Right lobe of liver (tissue), 6 donors: ENCODE measurements around the gene PDE4B. TPM values are rescaled to one million over a fixed set of nuclear protein-coding genes. Genes with fewer than 3 reads are reported as not detected.

Experiments
- ATAC-seq, 4 donors: fragments of 200-7000 bp; cut with Tn5 transposase; one replicate each; pipeline ENCODE4 v1.9.1; 2020; ENCODE audit warnings: mild to moderate bottlenecking in 4 of 4, moderate library complexity in 4 of 4
- DNase-seq, 3 donors: peaks; one replicate each; pipeline ENCODE4 v3.0.0-alpha.2; 2020
- H3K27ac ChIP-seq, 3 donors: fragments of 200-600 bp; one replicate each; pipeline ENCODE4 v1.8.0; 2022
- H3K27me3 ChIP-seq, 2 donors: fragments of 200-600 bp; one replicate each; pipeline ENCODE4 v1.8.0; 2022
- H3K36me3 ChIP-seq, 4 donors: fragments of 200-600 bp; sonication (generic) in 1 of 4; one replicate each; pipeline versions ENCODE4 v1.5.1 to v1.8.0; 2017 to 2022; ENCODE audit warnings: control low read depth in 1 of 4
- H3K4me1 ChIP-seq, 4 donors: fragments of 200-600 bp; sonication (generic) in 1 of 4; one replicate each; pipeline versions ENCODE4 v1.5.1 to v1.8.0; 2017 to 2022; ENCODE audit warnings: control low read depth in 1 of 4
- H3K4me3 ChIP-seq, 3 donors: fragments of 200-600 bp; one replicate each; pipeline ENCODE4 v1.8.0; 2022
- H3K9me3 ChIP-seq, 4 donors: fragments of 200-600 bp; sonication (generic) in 1 of 4; one replicate each; pipeline versions ENCODE4 v1.5.1 to v1.8.0; 2017 to 2022; ENCODE audit warnings: control low read depth in 1 of 4
- CTCF ChIP-seq, 4 donors: fragments of 200-600 bp in 3 of 4; fragments of 450-650 bp in 1 of 4; IDR thresholded peaks; one replicate each; pipeline versions ENCODE4 v1.5.1 to v1.8.0; 2016 to 2022; ENCODE audit warnings: antibody characterized with exemption in 4 of 4, mild to moderate bottlenecking in 2 of 4
- POLR2A ChIP-seq: fragments of 450-650 bp; IDR thresholded peaks from one replicate; pipeline ENCODE4 v1.6.1; 2017; ENCODE audit warnings: antibody characterized with exemption, mild to moderate bottlenecking
- WGBS: methylation state at CpG from one replicate; pipeline ENCODE4 v1.1.6; 2018; ENCODE audit warnings: low coverage, low lambda C conversion rate; ENCODE audit not compliant: insufficient coverage; ENCODE audit errors: missing lambda C conversion rate; 5-methylcytosine and 5-hydroxymethylcytosine counted together
- intact Hi-C, 2 donors: fragments of 100-400 bp; cut with DNase I; formaldehyde crosslinking; loops; one replicate each; pipeline versions ENCODE4 v1.11.2 to v1.14.1; 2022
- total RNA-seq, 6 experiments: library from RNA; depleted of rRNA in 2 of 6; stranded (reverse); fragments of >200 nt in 2 of 6; fragmentation: NEBNext Ultra II Directional in 3 of 6; extraction: Animal tissue kit (Norgen Biotek cat#: 25700) in 3 of 6; gene quantifications; one replicate each; pipeline versions ENCODE4 v1.1.0 to v1.2.4, GENCODE V29; 2016 to 2023
- donor health status: DM: no; HTN: yes; CAD: no.
- donor health status: DM: no; HTN: no; CAD: no.
- donor health status: DM: no; HTN: no; CAD: no.
- donor health status: DM: no; HTN: yes; CAD: no.
- donor health status: DM: no; HTN: yes; CAD: no.

The PDE4B gene
- total RNA-seq, 6 experiments from 2014 or later, result 1.4 to 6.4 (median 2.4) TPM

GRCh38 chr1:66346873-66347272 is 554.2 kb downstream of the PDE4B start:
- DNase-seq (no peak), ATAC-seq (no peak)
- intact Hi-C loops, result no loop called here
- H3K9me3 ChIP-seq, result no peaks in the 10 kb centered on the region
- peaks cover 0 to 19% (median 0%) of the 10 kb centered on the region in 4 donors for H3K4me1 ChIP-seq
- TF ChIP-seq POLR2A (no peak), CTCF (IDR thresholded peaks at IDR 0.05) (no peak)
- no peak overlapping the region for H3K4me3 ChIP-seq
- no peaks in the 10 kb centered on the region for H3K36me3 ChIP-seq
- WGBS, result 87% methylated on average over 3 of the region's 3 CpGs
- H3K27me3 ChIP-seq, result no peaks in the 10 kb centered on the region
- H3K27ac ChIP-seq, result no peak overlapping the region

- Histone ChIP-seq H3K4me1 (peaks cover 0 to 19% (median 0%) of the 10 kb centered on the region in 4 donors), H3K4me3 (no peak overlapping the region), H3K27ac (no peak overlapping the region), H3K9me3 (no peaks in the 10 kb centered on the region), H3K27me3 (no peaks in the 10 kb centered on the region), H3K36me3 (no peaks in the 10 kb centered on the region)
- 25% methylated on average over 1 of the region's 1 CpG for WGBS
- no peak for TF ChIP-seq CTCF (IDR thresholded peaks at IDR 0.05)
- no peak for TF ChIP-seq POLR2A
- no peak for ATAC-seq
- DNase-seq, result no peak
- intact Hi-C loops, result no loop called here
Observed at GRCh38 chr1:66348776-66349175, 556.1 kb downstream of the PDE4B start.

- no peak overlapping the region for H3K4me3 ChIP-seq
- DNase-seq (no peak), ATAC-seq (peak; percentile 73 to 83 (median 78))
- H3K27me3 ChIP-seq, result no peaks in the 10 kb centered on the region
- peak overlapping the region in 1 of 3 donors; percentile 10 for H3K27ac ChIP-seq
- no peaks in the 10 kb centered on the region for H3K36me3 ChIP-seq
- TF ChIP-seq CTCF (IDR thresholded peaks at IDR 0.05) (no peak), POLR2A (no peak)
- WGBS, result 17% methylated on average over 3 of the region's 3 CpGs
- no peaks in the 10 kb centered on the region for H3K9me3 ChIP-seq
- H3K4me1 ChIP-seq, result peaks cover 0 to 19% (median 0%) of the 10 kb centered on the region in 4 donors
- intact Hi-C loops, result no loop called here
Observed at GRCh38 chr1:66349242-66349641, 556.5 kb downstream of the PDE4B start.

- H3K4me3 ChIP-seq, result no peak overlapping the region
- intact Hi-C loops, result no loop called here
- H3K27me3 ChIP-seq, result no peaks in the 10 kb centered on the region
- H3K36me3 ChIP-seq, result no peaks in the 10 kb centered on the region
- H3K27ac ChIP-seq, result peak overlapping the region in 2 of 3 donors; percentile 2 to 13
- ATAC-seq (peak; percentile 56 to 80 (median 71)), DNase-seq (peak in 1 of 3 donors; percentile 56)
- WGBS, result 39% methylated on average over 6 of the region's 6 CpGs
- TF ChIP-seq CTCF (IDR thresholded peaks at IDR 0.05) (no peak), POLR2A (no peak)
- peaks cover 0 to 19% (median 0%) of the 10 kb centered on the region in 4 donors for H3K4me1 ChIP-seq
- no peaks in the 10 kb centered on the region for H3K9me3 ChIP-seq
Observed at GRCh38 chr1:66350001-66350547, 557.4 kb downstream of the PDE4B start.

GRCh38 chr1:66351478-66351877 is 558.8 kb downstream of the PDE4B start:
- no peak overlapping the region for H3K4me3 ChIP-seq
- DNase-seq, result no peak
- H3K27me3 ChIP-seq, result no peaks in the 10 kb centered on the region
- no peak for ATAC-seq
- H3K36me3 ChIP-seq, result no peaks in the 10 kb centered on the region
- no peak for TF ChIP-seq CTCF (IDR thresholded peaks at IDR 0.05)
- TF ChIP-seq POLR2A, result no peak
- peaks cover 0 to 19% (median 0%) of the 10 kb centered on the region in 4 donors for H3K4me1 ChIP-seq
- H3K27ac ChIP-seq, result peak overlapping the region in 2 of 3 donors; percentile 2 to 13
- no peaks in the 10 kb centered on the region for H3K9me3 ChIP-seq
- intact Hi-C loops, result no loop called here
